Stimulated activated CD8-positive, alpha-beta memory T cell treated with anti-CD3 and anti-CD28 coated beads, Interleukin-7, amount 100 ng/mL, for 48 hours (primary cell): ENCODE measurements around the gene PCNX2.

Experiments
- DNase-seq, 2 donors: peaks; one replicate each; pipeline ENCODE4 v3.0.0-alpha.2; 2020; ENCODE audit warnings: low read depth in 1 of 2; ENCODE audit errors: extremely low read depth in 1 of 2

PCNX2 gene

DNA sequence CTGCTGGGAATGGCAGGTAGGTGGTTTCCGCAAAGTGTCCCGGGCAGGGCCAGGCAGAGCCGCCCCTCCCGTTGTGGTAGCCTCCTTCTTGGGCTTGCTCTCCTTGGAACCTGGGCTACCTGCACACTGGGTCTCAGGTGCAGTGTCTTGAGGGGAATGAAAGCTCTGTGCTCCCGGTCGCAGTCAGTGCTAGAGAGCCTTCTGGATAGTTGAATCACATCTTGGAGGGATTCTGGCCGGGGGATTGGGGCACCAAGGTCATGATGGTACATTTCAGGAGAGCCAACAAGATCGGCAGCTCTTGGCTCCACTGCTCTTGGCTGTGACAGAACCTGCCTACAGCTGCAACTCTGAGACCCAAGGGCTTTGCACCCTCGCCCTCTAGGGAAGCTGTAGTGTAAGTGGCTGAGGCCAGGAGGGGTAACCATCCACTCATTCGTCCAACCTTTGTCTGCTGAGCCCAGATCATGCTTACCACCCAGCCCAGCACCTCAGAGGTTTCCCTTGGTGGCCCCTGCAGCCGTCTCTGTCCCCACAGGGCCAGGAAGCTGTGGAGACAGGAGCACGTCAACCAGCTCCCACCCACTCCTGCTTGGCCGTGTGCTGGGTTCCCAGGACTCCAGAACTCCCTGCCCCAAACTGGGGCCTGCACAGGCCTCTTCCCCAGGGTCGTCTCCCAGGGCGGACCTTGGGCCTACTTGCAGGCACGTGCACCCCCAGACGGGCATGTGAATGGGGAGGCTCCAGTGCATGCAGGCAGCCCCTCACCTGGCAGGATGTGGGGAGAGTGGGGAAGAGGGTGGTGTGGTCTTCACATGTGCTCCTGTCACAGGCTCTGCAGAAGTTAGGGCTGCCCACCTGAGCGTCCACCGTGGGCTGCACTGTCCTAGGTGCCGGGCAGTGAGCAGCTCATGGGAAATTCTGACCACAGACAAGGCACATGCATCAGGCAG, 305.1 kb downstream of the PCNX2 start:
- no peak for DNase-seq

DNA sequence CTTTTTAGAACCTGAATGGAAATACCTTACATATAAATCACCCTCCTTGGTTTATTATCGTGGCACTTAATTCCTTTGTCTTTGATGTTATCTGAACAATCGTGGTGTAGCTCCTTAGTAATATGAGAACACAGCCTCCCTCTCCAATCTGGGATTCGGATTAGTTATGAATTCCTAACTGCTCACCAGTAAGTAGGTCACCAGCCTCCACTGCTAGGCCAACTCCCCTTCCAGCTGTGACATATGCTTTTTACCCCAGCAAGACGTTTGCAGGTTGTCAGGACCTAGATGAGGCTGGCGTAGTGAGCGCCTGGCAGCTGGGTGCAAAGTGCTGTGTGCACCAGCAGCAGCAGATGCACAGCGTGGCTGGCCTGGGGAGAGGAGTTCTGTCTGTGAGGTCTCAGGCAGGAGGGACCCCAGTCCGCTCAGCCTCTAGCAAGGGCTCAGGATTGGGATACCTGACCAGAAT, 306.9 kb downstream of the PCNX2 start:
- DNase-seq = no peak

DNA sequence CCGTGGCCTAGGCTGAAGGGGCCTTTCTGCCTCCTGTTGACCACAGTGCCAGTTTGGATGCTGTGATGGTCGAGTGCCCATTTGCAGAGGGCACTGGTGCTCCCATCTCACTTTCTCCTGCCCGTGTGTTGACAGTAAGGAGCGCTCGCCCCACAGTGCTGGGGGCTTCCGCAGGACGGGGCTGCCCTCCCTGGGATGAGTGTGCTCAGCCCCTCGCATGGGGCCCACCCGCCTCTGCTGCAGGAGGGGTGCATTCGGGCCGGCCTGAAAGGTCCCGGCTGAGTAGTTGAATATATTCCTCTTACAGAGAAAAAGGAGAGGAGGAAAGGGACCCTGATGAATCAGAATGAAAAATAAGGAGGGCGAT, 307.8 kb downstream of the PCNX2 start:
- no peak for DNase-seq

DNA sequence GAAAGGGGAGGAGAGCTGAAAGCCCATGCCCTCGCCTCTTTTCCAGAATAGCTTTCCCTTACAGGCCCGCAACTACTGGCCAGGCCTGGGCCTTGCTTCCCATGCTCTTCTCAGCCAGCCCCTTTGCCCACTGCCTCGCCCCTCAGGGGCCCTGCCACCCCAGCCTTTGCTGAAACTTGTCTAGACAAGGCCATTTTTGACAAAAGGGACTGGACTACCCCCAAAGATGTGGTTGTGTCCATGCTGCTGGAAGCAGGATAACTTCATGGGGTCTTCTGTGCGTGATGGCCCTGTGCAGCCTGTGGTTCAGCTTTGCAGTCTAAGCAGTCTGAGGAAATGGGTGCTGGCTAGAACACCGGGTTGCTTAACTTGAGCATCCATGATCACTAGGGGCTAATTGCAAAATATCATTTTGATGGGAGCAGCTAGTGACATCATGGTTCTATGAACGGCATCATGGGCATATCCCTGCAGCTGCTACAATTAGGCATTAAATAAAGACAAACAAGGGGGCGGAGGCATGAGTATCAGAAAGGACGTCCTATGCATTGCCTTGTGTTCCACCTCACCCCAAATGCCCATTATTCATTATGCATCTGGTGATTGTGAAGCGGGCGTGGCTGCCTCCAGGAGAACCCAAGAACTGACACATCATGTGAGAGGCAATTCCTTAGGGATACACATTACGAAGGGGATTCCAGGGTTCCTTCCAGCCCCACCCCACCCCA, 308.3 kb downstream of the PCNX2 start:
- DNase-seq = no peak

DNA sequence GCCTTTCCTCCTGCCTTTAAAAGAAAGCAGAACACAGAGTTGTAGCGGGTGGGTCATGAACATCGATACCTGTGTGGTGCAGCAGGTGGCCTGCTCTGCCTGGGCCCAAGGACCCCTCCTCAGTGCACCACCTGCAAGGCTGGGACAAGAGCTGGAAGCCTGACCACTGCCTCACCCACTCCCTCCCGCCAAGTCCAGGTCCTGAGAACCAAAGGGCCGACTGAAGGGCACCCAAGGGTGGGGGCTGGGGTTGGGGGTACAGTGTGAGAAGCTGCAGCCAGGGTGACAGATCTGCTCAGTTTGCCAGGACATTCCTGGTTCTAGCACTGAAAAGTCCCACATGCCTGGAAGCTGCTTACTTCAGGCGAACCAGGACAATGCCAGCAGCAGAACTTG, 309.0 kb downstream of the PCNX2 start:
- no peak for DNase-seq

DNA sequence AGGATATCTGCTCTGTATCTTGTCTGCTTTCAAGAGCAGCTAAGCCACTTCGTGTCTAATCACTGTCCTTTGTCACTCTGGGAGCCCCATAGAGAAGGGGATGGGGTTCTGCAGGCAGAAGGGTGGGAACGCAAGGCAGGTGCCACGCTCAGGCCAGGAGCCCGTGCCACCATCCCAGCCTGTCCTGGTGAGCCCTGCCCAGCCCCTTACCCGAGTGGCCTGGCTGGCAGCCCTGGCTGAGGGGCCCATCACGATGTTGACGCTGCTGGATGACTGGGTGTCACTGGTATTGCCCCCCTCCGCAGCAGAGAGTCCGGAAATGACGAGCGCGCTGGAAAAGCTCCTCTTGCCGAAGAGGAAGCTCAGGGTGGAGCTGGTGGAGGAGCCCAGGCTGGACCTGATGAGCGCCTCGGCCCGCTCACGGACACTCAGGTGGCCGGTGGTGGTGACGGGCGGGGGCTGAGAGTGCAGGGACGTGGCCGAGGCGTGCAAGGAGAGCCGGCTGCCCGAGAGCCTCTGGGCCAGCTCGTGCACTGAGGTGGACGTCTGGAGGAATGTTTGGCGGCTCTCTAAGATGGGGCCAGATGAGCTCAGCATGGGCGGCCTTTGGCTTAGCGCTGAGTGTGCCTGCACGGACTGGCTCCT, 309.5 kb downstream of the PCNX2 start:
- DNase-seq = no peak

DNA sequence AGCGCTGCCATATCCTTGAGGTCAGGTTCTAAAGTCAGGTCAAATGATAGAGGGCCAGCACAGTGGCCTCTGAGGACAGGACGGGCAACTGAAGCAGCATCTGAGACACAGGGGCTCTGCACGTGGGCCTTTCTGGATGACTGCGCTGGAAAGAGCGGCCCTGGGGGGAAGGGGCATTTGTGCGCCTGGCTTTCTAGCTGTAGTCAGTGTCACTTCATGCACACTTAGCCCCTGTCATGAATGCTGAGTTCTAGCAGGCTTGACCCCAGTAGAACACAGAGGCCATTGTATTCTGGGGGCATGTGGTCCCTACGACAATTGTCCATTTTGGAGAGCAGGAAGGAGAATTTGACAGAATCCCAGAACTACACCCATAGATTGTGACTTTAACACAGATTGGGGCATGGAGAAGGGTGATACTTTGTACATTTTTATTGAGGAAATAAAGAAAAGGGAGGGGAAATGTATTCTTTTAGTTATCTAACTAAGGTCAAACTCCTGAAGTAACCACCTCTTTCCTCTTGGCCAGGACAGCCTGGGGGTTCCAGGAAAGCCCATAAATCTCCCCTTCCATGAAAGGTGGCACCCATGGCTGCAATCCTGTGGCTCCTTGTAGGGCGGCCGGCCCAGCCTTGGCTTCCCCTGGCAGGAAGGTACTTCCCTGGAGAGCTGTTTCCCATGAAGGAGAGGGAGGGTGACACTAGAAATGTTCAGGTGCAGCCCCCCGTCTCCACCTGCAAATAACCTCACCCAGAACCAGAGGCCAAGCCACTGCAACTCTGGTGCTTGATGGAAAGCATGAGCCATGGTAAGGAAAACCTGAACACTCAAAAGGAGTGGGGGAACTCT, 310.7 kb downstream of the PCNX2 start:
- DNase-seq = no peak

DNA sequence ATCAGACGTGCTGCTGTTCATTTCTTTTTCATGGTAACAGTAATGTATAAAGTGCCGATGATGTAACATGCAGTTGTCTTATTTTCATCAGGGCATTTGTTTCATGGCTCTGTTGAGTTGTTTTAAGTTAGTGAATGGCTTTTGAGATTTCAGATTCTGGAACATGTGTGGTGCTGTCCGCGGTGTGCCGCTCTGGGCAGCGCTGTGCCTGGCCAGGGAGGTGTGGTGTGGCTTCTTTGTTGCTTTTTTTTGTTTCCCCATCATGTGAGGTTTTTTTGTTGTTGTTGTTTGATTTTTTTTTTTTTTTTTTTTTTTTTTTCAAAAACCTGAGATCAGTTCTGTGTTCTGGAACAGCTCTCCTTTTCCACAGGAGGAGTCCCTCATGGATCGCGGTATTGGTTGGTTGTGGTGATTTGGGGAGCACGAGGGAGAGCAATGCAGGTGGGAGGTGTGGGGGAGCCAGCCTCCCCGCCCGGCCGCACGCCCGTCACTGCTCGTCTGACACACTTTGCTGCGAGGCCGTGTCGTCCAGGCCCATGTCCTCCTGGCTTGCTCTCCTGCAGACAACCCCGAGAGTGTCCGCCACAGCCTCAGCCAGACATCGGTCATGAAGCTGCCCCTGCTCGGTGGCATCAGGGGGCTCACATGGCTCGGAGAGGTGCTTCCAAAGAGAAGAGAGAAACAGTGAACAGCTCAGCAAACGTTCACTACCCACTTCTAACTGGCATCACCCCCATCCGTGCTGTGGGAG, 311.5 kb downstream of the PCNX2 start:
- no peak for DNase-seq

DNA sequence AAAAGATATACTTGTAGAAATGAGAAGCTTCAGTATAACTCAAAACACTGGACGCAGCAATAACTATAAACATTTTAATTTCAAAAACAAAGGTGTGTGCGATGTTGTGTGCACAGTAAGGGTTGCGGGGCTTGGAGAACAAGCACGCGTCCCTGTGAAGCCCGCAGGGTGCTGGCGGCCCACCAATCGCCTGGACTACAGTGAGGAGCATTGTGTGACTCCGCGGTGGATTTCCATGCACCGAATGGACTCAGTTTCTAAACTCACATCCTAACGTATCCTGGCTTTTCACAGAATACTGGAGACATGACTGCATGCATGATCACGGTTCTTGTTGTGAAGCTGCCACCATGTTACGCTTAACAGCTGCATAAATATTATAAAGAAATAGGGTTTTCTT, 312.1 kb downstream of the PCNX2 start:
- no peak for DNase-seq

DNA sequence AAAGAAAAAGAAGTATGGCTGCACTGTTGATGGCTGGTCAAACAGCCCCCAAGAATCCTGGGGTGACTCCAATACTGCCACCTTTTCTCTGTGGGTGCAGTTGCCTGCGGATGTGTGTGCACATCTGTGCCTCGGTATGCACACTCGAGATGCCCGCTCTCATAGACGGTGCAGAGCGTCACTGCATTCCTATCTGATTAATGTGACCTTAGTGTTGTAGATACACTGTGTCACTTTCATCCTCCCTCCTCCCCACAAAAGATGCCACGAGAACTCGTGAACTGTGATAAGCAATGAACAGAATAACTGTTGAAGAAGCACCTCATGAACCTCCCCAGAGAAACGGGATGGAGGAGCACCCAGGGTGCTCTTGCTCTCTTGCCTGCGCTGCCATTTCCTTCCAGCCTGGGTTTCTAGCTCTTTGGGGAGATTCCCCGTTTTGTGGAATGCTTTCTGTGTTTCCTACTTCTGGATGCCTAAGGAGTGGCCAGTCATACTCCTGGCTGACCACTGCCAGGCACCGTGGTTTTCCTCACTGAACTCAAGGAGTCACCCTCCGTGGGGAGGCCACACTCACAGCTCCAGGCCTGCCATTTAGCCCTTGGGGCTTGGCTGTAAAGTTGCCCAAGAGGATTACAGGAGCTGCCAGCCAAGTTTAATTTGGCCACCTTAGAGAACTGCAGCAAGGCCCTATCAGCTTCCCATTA, 313.1 kb downstream of the PCNX2 start:
- no peak for DNase-seq

DNA sequence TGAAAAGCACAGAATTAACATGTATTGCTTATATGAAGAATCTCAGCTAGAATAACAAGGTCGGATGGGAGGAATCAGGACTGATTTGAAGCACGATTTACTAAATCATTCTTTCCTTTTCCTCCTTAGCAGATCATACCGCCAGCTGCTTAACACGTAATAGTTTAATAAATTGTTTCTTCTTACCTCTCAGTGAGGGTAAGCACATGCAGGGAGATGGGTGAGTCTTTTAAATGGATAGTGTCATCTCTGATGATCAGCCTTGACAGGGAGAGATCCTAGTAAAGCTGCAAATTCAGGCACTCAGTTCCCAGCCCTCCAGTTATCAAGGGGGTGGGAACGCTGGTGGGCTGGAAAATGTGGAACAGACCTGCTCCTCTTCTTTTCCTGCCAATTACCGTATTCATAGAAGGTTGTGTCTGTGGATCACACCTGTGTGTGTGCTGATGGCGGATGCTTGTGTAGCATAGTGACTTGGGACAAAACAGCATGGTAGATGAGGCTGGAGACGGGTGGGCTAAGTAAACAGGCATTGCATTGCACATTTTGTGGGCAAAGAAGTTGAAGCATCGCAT, 314.5 kb downstream of the PCNX2 start:
- DNase-seq = no peak

DNA sequence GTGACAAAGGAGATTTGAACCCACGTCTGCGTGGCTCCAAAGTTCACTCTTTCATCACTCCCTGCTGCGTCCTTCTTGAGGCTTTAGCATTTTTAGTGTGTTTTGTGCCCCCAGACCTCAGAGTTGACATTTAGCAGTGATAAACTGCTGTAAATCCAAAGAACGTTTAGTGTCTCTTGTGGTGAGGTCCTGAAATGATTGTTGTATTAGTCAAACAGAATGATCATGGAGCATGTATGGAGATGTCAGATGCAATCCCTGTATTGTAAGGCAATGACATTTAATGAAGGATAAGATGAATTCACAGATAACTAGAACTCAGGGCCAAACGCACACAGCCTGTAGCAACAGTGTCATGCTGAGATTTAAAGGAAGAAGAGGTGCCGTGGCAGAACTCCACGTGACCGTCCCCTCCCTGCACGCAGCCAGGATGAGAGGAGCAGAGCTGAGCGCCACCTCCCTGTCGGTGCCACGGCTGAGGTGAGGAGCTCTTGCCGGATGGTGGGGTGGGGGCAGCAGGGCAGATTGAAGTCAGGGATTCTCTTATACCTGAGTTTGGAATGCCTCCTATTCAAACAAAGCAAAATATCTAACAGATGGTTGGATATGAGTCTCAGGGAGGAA, 315.1 kb downstream of the PCNX2 start:
- no peak for DNase-seq

DNA sequence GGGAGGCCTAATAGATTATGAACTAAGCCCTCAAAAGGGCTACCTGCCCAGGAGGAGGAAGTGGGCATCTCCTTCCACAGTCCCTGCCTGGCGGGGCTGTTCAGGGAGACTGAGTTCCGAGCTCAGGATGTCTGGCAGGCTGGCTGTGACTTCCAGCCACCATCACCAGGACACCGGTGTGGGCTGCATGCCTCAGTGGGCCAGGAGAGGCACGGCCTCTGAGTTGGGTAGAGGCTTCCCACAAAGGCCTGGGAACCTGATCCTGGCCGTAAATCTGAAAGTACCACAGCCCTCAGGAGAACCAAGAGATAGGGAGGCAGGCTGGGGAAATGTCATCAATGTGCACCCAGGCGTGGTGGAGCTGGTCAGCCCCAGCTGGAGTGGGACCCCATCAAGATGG, 316.0 kb downstream of the PCNX2 start:
- no peak for DNase-seq

DNA sequence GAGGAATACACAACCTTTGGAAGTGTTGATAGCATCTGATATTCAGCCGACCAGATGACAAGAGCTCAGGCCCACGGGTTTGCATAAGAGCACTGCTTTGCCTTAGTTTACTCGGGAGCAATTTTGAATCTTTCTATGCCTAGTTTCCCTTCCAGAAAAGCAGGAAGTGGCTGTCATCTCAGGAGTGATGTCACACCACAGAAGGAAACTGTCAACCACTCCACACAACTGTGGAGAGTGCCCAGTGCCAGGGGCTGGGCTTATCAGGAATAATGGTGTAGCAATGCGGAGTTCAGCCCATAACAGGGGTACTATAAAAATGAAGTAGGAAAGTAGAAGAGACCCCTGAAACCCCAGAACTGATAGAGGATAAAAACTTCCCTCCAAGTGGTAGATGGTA, 316.7 kb downstream of the PCNX2 start:
- DNase-seq = no peak

DNA sequence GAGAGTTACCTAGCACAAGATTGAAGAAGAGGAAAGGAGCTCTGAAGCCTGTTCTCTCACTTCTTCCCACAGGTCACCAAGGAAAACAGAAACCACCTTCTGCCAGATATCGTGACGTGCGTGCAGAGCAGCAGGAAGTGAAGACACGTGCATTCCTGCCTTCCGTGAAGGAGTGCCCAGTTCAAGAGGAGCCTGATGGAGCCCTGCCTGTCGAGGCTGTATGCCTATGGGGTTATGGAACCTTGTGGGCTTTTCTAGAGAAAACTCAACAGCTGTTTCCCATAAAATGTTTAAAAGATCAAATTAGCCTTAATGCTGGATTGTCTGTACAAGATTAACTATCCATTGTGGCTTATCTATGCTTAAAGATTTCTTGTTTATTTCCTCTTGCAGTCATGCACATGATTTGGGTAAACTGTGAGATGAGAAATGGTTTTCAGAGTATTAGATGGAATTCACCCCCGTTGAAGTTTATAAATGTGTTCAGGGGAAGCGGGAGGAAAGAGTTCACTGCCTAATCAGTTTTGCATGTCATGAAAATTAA, 317.4 kb downstream of the PCNX2 start:
- no peak for DNase-seq

DNA sequence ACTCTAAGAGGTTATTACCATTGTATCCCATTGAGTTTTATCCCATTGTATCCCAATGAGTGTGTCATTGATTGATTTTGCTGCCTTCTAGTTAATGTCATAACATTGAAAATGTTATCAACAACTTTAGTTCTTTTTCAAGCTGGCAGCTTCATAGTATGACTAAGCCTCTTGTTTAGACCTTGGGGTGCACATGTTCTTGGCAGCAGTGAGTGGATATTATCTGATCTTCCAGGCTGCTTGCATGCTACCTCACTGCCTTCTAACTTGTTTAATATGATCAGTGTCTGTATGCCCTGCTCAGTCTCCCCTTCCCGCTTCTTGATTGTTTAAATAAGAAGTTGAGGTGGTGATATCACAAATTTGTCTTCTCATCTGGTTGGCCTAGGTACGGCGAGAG, 320.6 kb downstream of the PCNX2 start:
- no peak for DNase-seq

DNA sequence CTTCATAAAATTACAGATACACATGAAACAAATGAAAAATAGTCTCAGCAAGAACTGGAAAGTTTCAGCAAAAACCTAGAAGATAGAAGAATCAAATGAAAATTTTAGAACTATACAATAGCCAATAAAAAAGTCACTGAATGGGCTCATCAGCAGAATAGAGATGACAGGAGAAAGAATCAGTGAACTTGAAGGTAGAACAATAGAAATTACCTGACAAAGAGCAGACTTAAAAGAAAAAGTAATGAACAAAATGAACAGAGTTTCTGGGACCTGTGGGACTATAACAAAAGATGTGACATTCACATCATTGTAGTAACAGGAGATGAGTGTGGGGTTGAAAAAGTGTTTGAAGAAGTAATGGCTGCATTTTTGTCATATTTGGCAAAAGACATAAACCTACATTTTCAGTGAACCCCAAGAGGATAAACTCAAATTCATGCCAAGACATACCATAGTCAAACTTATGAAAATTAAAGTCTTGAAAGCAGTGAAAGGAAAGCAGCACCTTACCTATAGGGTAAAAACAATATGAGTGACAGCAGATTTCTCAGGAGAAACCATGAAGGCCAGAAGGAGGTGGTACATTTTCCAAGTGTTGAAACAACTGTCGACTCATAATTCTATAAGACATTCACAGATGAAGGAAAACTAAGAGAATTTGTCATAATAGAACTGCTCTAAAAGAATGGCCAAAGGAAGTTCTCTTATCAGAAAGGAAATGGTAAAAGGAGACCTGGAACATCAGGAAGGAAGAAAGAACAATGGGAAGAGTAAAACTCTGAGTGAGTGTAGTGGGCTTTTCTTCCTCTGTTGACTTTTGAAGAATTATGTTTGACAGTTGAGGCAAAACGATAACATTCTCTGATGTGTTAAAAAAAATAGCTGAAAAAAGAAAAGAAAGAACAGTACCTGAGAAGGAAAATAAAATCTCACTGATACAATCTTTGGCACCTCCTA, 321.6 kb downstream of the PCNX2 start:
- no peak for DNase-seq
